Measurements from ENCODE around the gene E4F1. TPM values are rescaled to one million over a fixed set of nuclear protein-coding genes. Genes with fewer than 3 reads are reported as not detected.

The E4F1 gene
- total RNA-seq, 1 donor from 2014 or later = 18.7 TPM

DNA sequence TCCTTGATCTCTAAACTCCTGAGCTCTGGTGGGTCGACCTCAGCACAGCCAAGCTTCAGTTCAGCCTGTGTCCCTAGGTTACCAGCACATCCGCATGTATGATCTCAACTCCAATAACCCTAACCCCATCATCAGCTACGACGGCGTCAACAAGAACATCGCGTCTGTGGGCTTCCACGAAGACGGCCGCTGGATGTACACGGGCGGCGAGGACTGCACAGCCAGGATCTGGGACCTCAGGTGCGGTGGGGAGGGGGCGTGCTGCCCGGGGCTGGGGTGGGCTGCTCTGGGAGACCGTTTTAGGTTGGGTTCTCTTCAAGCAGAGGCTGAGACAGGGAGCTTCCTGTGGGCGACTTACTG lies 17.0 kb upstream of the E4F1 start:
- Mint-ChIP-seq H3K4me3 (ENCODE audit: unreplicated experiment) (peak overlapping the region; percentile 81), H3K9me3 (ENCODE audit: low read depth) (no peaks in the 10 kb centered on the region), H3K27me3 (ENCODE audit: low read depth) (no peaks in the 10 kb centered on the region), H3K36me3 (ENCODE audit: low read depth) (peaks cover 7% of the 10 kb centered on the region), H3K4me1 (ENCODE audit: low read depth) (peaks cover 20% of the 10 kb centered on the region), H3K27ac (ENCODE audit: unreplicated experiment) (peak overlapping the region; percentile 51)
- DNase-seq (ENCODE audit: low spot score) = no peak
- TF ChIP-seq, protein P1, sequence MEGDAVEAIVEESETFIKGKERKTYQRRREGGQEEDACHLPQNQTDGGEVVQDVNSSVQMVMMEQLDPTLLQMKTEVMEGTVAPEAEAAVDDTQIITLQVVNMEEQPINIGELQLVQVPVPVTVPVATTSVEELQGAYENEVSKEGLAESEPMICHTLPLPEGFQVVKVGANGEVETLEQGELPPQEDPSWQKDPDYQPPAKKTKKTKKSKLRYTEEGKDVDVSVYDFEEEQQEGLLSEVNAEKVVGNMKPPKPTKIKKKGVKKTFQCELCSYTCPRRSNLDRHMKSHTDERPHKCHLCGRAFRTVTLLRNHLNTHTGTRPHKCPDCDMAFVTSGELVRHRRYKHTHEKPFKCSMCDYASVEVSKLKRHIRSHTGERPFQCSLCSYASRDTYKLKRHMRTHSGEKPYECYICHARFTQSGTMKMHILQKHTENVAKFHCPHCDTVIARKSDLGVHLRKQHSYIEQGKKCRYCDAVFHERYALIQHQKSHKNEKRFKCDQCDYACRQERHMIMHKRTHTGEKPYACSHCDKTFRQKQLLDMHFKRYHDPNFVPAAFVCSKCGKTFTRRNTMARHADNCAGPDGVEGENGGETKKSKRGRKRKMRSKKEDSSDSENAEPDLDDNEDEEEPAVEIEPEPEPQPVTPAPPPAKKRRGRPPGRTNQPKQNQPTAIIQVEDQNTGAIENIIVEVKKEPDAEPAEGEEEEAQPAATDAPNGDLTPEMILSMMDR (IDR thresholded peaks at IDR 0.05) = no peak

DNA sequence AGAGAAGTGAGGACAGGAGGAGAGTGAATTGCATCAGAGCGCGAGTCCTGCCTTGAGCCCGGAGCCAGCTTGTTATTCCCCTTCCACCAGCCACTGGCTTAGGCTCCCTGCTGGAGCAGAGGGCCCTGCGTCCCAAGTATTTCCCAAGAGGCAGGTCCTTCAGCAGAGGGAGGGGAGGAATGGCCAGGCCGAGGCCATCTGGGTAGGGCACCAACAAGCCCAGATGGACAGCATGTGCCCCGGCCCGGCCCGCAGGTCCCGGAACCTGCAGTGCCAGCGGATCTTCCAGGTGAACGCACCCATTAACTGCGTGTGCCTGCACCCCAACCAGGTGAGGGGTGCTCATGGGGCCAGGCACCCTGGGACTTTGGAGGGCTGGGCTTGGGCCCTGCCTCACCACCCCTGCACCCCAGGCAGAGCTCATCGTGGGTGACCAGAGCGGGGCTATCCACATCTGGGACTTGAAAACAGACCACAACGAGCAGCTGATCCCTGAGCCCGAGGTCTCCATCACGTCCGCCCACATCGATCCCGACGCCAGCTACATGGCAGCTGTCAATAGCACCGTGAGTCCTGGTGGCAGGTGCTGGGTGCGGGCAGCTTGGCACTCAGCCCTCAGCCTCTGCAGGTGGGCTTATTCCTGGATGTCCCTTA lies 16.5 kb upstream of the E4F1 start:
- peaks cover 7% of the 10 kb centered on the region for H3K36me3 Mint-ChIP-seq (ENCODE audit: low read depth)
- TF ChIP-seq, protein P1 (IDR thresholded peaks at IDR 0.05) = no peak
- peaks cover 23% of the 10 kb centered on the region for H3K4me1 Mint-ChIP-seq (ENCODE audit: low read depth)
- no peaks in the 10 kb centered on the region for H3K9me3 Mint-ChIP-seq (ENCODE audit: low read depth)
- DNase-seq (ENCODE audit: low spot score) = no peak
- H3K4me3 Mint-ChIP-seq (ENCODE audit: unreplicated experiment) = peak overlapping the region; percentile 81
- H3K27ac Mint-ChIP-seq (ENCODE audit: unreplicated experiment) = peak overlapping the region; percentile 51
- no peaks in the 10 kb centered on the region for H3K27me3 Mint-ChIP-seq (ENCODE audit: low read depth)

DNA sequence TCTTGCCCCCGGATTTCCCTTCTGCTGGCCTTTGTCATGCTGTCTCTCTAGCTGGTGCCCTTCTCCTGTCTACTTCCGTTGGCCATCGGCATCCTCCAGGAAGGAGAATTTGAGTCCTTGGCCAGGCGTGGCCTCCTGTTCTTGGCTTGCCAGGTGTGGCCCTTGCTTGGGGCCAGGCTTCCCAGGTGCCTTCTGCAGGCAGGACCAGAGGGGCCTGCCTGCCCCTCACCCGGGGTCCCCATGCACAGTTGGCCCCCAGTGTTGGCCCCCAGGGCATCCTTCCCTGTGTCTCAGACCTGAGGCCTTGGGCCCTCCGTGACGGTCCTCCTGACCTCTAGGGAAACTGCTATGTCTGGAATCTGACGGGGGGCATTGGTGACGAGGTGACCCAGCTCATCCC lies 15.5 kb upstream of the E4F1 start:
- no peak overlapping the region for H3K4me3 Mint-ChIP-seq (ENCODE audit: unreplicated experiment)

DNA sequence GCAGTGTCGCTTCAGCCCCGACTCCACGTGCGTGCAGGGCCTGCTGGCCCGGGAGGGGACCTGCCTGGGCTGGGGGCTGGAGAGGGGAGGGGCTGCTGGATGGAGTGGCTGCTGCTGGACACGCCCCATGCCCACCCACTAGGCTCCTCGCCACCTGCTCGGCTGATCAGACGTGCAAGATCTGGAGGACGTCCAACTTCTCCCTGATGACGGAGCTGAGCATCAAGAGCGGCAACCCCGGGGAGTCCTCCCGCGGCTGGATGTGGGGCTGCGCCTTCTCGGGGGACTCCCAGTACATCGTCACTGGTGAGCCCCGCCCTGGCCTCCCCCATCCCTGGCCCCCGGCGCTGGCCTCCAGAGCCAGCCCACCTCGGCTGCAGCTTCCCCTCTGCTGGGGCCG lies 15.1 kb upstream of the E4F1 start:
- TF ChIP-seq, protein P1 (IDR thresholded peaks at IDR 0.05) = no peak
- no peaks in the 10 kb centered on the region for H3K27me3 Mint-ChIP-seq (ENCODE audit: low read depth)
- peaks cover 7% of the 10 kb centered on the region for H3K36me3 Mint-ChIP-seq (ENCODE audit: low read depth)
- no peak overlapping the region for H3K4me3 Mint-ChIP-seq (ENCODE audit: unreplicated experiment)
- H3K9me3 Mint-ChIP-seq (ENCODE audit: low read depth) = no peaks in the 10 kb centered on the region
- DNase-seq (ENCODE audit: low spot score) = no peak
- H3K4me1 Mint-ChIP-seq (ENCODE audit: low read depth) = peaks cover 37% of the 10 kb centered on the region
- no peak overlapping the region for H3K27ac Mint-ChIP-seq (ENCODE audit: unreplicated experiment)

More for the DNA sequence above, 15.5 kb upstream of the E4F1 start:
- H3K9me3 Mint-ChIP-seq (ENCODE audit: low read depth) = no peaks in the 10 kb centered on the region
- H3K27ac Mint-ChIP-seq (ENCODE audit: unreplicated experiment) = no peak overlapping the region
- H3K36me3 Mint-ChIP-seq (ENCODE audit: low read depth) = peaks cover 7% of the 10 kb centered on the region
- no peaks in the 10 kb centered on the region for H3K27me3 Mint-ChIP-seq (ENCODE audit: low read depth)
- H3K4me1 Mint-ChIP-seq (ENCODE audit: low read depth) = peaks cover 33% of the 10 kb centered on the region
- no peak for DNase-seq (ENCODE audit: low spot score)
- TF ChIP-seq, protein P1 (IDR thresholded peaks at IDR 0.05) = no peak

DNA sequence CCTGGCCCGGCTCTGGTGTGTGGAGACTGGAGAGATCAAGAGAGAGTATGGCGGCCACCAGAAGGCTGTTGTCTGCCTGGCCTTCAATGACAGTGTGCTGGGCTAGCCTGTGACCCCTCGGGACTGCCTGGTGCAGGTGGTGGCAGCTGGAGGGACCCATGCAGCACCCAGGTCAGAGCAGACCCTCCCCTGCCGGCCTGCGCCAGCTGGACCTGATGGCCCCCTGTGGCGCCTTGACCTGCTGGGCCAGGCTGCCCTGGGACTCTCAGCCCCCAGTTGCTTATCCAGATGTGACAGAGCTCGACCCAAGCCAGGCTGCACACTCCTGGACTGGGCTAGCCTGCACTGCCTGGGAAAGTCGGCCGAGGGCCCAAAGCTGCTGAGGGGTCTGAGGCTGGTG lies 14.6 kb upstream of the E4F1 start:
- DNase-seq (ENCODE audit: low spot score) = no peak
- Mint-ChIP-seq H3K27me3 (ENCODE audit: low read depth) (no peaks in the 10 kb centered on the region), H3K4me1 (ENCODE audit: low read depth) (peaks cover 42% of the 10 kb centered on the region), H3K4me3 (ENCODE audit: unreplicated experiment) (no peak overlapping the region), H3K36me3 (ENCODE audit: low read depth) (peaks cover 7% of the 10 kb centered on the region), H3K27ac (ENCODE audit: unreplicated experiment) (no peak overlapping the region), H3K9me3 (ENCODE audit: low read depth) (no peaks in the 10 kb centered on the region)
- TF ChIP-seq, protein P1 (IDR thresholded peaks at IDR 0.05) = no peak

Measured in chondrocyte (in vitro differentiated cells).